Jurkat, Clone E6-1 (cell line): ENCODE measurements around the gene NUCB1. TPM values are rescaled to one million over a fixed set of nuclear protein-coding genes. Genes with fewer than 3 reads are reported as not detected.
"Not testable (repeated sequence)": the region's sequence is repeated elsewhere in the genome, so short reads cannot be mapped to it uniquely, and the experiment has no call there.

ENCODE experiments used
- DNase-seq: peaks from one replicate; pipeline ENCODE4 v3.0.0-alpha.2; 2011; ENCODE audit warnings: low read depth, low spot score
- H3K4me3 ChIP-seq: 2 replicates; pipeline ENCODE4 v1.5.1; 2011; ENCODE audit warnings: mild to moderate bottlenecking, low read length, control low read depth, moderate library complexity
- polyA plus RNA-seq: library from polyadenylated mRNA; unstranded; fragments of >200 nt; gene quantifications from one replicate; pipeline ENCODE4 v1.2.1, GENCODE V29; 2012; ENCODE audit warnings: missing spikeins; ENCODE audit not compliant: insufficient read length, insufficient read depth

NUCB1 gene
- 71.9 TPM for polyA plus RNA-seq

DNA sequence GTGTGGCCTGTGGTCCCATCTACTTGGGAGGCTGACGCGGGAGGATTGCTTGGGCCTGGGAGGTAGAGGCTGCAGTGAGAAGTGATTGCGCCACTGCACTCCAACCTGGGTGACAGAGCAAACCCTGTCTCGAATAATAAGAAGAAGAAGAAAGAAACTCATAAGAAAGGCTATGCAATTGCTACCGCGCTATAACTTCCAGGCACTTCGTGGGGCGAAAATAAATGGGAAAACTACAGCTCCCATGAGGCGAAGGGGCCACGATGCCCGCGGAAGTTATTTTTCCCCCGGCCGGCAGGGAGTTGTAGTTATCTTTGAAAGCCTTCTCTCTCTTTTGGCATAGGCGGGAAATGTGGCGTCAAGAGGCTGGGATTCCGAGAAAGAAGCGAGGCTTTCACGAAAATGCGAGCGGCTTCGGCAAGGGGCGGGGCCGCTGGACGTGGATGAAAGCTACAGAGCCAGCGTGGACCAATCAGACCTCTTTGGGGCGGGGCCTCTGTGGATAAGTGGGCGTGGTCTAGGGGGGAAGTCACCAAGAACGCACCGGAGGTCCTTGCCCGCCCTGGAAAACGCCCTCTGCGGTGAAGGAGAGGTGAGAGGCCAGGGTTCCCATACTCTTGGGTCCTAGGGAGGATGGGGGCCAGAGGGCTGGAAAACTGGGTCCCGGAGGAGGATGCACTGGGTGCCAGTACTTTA, at the start of gene NUCB1:
Gene NUCB1, plus strand, starts transcription at position 532 of the 696 bp plus-strand sequence. CDS start 485 bp downstream, outside the sequence.
- H3K4me3 ChIP-seq = peak within 1 kb of the TSS; percentile 69
- DNase-seq = peak; percentile 96

DNA sequence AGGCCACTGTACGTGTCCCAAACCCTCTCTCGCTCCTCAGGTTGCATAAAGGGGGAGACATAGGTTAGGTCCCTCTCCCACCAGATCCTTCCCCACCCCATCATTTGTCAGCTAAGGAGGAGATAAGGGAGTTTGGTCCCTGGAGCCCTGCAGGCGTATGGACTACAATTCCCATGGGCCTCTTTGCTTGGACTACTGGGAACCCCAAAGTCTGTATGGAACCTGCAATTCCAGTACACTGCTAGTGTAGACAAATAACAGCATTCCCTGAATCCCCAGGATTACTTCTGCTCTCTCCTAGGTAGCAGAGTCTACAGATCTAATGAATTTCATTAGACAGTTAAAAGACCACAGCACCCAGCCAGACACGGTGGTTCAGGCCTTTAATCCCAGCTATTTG, 47.8 kb upstream of the NUCB1 start:
- no peak for DNase-seq
- no peak overlapping the region for H3K4me3 ChIP-seq

DNA sequence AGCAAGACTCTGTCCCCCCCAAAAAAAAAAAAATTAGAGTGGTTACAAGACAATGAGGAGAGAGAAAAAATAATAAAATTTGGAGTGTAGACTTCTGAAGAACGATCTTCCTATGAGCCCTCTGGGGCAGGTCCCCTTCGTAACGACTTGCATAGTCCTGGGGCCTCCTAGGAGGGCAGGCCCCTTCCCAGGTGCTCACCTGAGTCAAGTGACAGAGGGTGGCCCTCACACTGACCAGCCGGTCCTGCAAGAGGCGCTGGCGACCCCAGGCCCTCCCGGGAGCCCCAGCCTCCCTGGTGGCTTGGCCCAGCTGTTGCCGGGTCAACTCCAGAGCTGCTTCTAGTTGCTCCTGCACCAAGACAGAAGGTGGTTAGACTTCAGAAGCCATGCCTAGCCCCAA, 46.6 kb upstream of the NUCB1 start:
- H3K4me3 ChIP-seq = no peak overlapping the region
- no peak for DNase-seq

GRCh38 chr19:48854103-48854502, 46.0 kb upstream of the NUCB1 start:
- H3K4me3 ChIP-seq = no peak overlapping the region
- no peak for DNase-seq

- H3K4me3 ChIP-seq = no peak overlapping the region
- DNase-seq = no peak
Measured at GRCh38 chr19:48856921-48857320, 43.2 kb upstream of the NUCB1 start.

DNA sequence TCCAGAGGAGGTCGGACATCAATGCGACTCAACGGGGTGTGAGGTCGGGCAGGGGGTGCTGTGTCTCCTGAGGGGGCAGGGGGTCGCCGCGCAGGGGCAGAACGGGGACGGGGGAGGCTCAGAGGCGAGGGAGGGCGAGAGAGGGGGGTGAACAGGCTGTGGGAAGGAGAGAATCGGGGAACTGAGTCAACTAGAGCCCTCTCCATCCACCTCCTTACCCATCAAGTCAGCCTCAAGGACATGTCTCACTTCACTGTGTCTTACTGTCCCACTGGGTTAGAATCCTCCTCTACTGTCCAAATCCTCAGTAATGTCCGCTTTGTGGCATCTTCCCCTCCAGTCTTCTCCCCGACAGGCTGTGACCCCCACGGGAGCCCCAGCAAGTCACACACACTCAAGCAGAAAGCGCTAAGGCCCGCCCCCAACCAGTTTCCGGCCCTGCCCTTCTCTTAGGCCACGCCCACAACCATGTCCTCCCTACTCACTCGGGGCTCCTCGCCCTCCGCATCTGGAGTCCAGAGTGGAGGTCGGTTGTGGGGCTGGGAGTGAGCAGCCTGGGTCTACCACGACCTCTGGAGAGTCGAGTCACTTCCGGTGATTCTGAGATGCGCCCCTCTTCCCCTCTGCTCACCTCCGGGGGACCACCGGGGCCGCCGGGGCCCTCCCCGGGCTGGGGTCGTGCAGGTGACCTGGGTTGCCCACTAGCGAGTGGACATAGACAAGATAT, 41.0 kb upstream of the NUCB1 start:
- H3K4me3 ChIP-seq = peak overlapping the region; percentile 63
- peak; percentile 63 for DNase-seq

DNA sequence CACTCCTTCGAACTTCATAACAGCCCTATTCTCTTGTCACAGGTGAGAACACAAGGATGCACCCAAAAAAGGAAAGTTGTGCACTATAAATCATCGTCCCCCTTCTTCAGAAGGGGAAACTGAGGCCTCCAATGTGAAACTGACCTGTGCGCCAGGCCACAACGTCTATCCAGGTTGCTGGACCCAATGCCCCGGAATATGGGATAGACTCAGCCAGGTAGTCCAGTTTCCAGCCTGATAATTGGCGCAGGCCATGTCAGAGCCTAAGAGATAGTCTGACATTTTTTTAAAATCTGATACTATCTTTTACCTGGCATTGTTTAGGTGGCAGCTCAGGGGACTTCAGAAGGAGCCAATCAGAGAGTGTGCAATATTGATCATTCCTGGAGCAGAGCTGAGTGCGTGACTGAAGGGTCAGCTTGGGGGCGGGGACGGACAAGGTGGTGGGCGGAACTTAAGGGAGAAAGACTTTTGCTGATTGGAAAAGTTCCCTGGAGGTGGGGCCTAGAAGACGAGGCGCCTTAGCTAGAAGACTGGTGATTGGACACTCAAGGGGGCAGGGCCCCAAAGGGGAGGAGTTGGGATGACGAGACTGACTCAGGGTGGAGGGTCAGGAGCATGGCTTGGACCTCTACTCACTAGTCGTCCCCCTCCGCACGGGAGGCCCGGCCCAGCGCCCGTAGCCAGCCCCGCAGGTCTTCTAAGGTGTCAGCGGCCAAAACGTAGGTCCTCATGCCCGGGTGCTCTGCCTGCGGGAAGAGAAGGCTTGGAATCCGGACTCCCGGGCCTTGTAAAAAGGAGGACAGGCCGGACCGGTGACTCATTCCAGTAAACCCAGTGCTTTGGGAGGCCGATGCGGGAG, 40.2 kb upstream of the NUCB1 start:
- no peak for DNase-seq
- H3K4me3 ChIP-seq = peak overlapping the region; percentile 63

DNA sequence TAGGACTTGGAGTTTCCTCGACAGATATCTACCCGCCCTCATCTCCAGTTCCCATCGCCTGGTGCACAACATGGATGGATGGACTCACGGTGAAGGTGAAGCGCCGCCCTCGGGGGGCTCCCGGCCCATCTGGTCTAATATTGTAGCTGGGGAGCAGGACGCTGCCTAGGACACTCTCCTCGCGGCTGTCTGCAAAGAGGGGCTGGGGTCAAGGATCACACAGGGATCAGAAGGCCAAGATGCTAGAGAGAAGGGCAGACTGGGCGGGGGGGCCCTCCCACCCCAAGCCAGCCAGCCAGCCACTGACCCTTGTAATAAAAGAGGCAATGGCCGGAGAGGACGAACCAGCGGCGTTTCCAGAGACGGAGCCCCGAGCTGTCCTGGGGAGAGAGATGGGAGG, 38.8 kb upstream of the NUCB1 start:
- DNase-seq = no peak
- no peak overlapping the region for H3K4me3 ChIP-seq

GRCh38 chr19:48862827-48863226, 37.3 kb upstream of the NUCB1 start:
- no peak for DNase-seq
- H3K4me3 ChIP-seq = no peak overlapping the region

GRCh38 chr19:48866692-48867091, 33.4 kb upstream of the NUCB1 start:
- H3K4me3 ChIP-seq = no peak overlapping the region
- DNase-seq = no peak

- no peak for DNase-seq
- H3K4me3 ChIP-seq = no peak overlapping the region
Measured at GRCh38 chr19:48867123-48867745, 32.9 kb upstream of the NUCB1 start.

DNA sequence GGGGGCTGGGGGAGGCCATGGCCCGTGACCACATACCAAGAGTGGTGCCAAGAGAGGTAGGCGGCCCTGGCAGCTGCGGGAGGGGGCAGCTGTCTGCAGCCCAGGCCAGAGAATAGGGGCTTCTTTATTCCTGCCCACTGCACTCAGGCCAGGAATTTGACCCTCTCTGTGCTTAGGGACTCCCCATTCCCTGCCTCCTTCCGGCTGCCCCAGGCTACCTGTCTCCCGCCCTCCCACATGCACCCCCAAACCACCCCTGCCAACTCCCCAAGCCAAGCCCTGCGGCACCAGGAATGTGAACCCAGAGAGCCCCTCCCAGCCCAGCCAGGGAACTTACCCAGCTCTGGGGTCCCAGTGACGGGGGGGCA, 32.4 kb upstream of the NUCB1 start:
- H3K4me3 ChIP-seq = no peak overlapping the region
- DNase-seq = no peak

GRCh38 chr19:48868114-48868886, 31.8 kb upstream of the NUCB1 start, which contains the start of gene PLEKHA4:
Gene PLEKHA4, minus strand, starts transcription at chr19:48868617. Its CDS starts 997 bp downstream, at chr19:48867620.
- H3K4me3 ChIP-seq = no peak within 1 kb of the TSS
- no peak for DNase-seq

DNA sequence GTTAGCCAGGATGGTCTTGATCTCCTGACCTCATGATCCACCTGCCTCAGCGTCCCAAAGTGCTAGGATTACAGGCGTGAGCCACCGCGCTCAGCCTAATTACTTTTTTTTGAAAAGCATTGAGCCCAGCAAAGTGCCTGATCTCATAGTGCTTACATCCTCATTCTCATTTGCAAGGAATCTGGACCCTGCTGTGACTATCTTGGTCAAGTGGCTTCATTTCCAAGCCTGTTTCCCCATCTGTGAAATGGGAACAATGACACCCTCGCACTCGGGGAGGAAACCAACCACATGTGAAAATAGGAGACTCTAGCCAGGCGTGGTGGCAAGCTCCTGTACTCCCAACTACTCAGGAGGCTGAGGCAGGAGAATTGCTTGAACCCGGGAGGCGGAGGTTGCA, 30.1 kb upstream of the NUCB1 start:
- no peak for DNase-seq
- no peak overlapping the region for H3K4me3 ChIP-seq

DNA sequence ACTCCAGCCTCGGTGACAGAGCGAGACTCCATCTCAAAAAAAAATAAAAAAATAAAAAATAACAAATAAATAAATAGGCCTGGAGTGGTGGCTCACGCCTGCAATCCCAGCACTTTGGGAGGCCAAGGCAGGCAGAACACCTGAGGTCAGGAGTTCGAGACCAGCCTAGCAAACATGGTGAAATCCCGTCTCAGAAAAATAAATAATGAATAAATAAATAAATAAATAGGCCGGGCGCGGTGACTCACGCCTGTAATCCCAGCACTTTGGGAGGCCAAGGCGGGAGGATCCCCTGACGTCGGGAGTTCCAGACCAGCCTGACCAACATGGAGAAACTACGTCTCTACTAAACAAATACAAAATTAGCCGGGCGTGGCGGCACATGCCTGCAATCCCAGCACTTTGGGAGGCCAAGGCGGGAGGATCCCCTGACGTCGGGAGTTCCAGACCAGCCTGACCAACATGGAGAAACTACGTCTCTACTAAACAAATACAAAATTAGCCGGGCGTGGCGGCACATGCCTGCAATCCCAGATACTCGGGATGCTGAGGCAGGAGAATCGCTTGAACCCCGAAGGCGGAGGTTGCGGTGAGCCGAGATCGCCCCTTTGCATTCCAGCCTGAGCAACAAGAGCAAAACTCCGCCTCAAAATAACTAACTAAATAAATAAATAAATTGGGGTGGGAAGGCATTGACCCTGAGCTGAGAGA, 28.5 kb upstream of the NUCB1 start:
- not testable (repeated sequence) for DNase-seq
- H3K4me3 ChIP-seq = peak overlapping the region; percentile 92

- DNase-seq = peak; percentile 96
- peak within 1 kb of the TSS; percentile 92 for H3K4me3 ChIP-seq
Measured at GRCh38 chr19:48872182-48872883, 27.8 kb upstream of the NUCB1 start, which contains the start of gene PPP1R15A. Gene PPP1R15A, plus strand, starts transcription at chr19:48872421. Its CDS starts 813 bp downstream, at chr19:48873234.

- DNase-seq = peak; percentile 72
Measured at GRCh38 chr19:48872884-48873475, 27.1 kb upstream of the NUCB1 start.

More at GRCh38 chr19:48872884-48873475, 27.1 kb upstream of the NUCB1 start:
- peak overlapping the region; percentile 92 for H3K4me3 ChIP-seq
